ENCODE results near the gene IGFBP1. TPM values are rescaled to one million over a fixed set of nuclear protein-coding genes. Genes with fewer than 3 reads are reported as not detected.
"Not testable (repeated sequence)": the region's sequence is repeated elsewhere in the genome, so short reads cannot be mapped to it uniquely, and the experiment has no call there.

Gene IGFBP1

GRCh38 chr7:45940237-45940781, 52.0 kb downstream of the IGFBP1 start:
- H2AK5ac ChIP-seq (ENCODE audit: low read length, severe bottlenecking); H3K4ac ChIP-seq (ENCODE audit: low read depth in 1 of 2, low read length in 2 of 2); H3K27me3 ChIP-seq (ENCODE audit: control insufficient read depth in 1 of 2, insufficient read depth in 1 of 2, low read length in 2 of 2); H4K91ac ChIP-seq (ENCODE audit: low read length); H2BK120ac ChIP-seq (ENCODE audit: low read depth, low read length); H3K79me1 ChIP-seq (replicated peaks; ENCODE audit: low read length, poor library complexity, severe bottlenecking); H3K4me2 ChIP-seq (ENCODE audit: low read length, poor library complexity, severe bottlenecking); H2BK15ac ChIP-seq (ENCODE audit: low read depth, poor library complexity, severe bottlenecking); H3K23ac ChIP-seq (ENCODE audit: low read length in 2 of 2); H3K4me1 ChIP-seq (ENCODE audit: control insufficient read depth, insufficient read depth, low read depth, low read length); H2BK12ac ChIP-seq (ENCODE audit: low read length in 2 of 2); H2BK5ac ChIP-seq (ENCODE audit: low read depth, low read length, poor library complexity, severe bottlenecking); H3K36me3 ChIP-seq (ENCODE audit: control insufficient read depth in 1 of 2, insufficient read depth in 2 of 2, low read depth in 1 of 2, low read length in 2 of 2); H3K4me3 ChIP-seq (ENCODE audit: insufficient read depth in 1 of 2, low read depth in 1 of 2, low read length in 2 of 2); H3K27ac ChIP-seq (ENCODE audit: low read length, poor library complexity, severe bottlenecking); H3K14ac ChIP-seq (ENCODE audit: low read length in 2 of 2); H2AFZ ChIP-seq (ENCODE audit: low read depth, low read length); H3K9me3 ChIP-seq (ENCODE audit: control insufficient read depth, low read length); H3K18ac ChIP-seq (ENCODE audit: low read depth in 1 of 2, low read length in 2 of 2); H3K9ac ChIP-seq (ENCODE audit: low read length): not testable (repeated sequence)
- DNase-seq, result peak; percentile 80
- peak overlapping the region; percentile 55 for H4K8ac ChIP-seq (ENCODE audit: low read length)
- 70% methylated on average over 14 of the region's 14 CpGs for WGBS

GRCh38 chr7:45940939-45941338, 52.7 kb downstream of the IGFBP1 start:
- Histone ChIP-seq H3K4me2 (ENCODE audit: low read length, poor library complexity, severe bottlenecking) (no peak overlapping the region), H2BK120ac (ENCODE audit: low read depth, low read length) (no peak overlapping the region), H3K14ac (ENCODE audit: low read length in 2 of 2) (no peak overlapping the region), H3K9me3 (ENCODE audit: control insufficient read depth, low read length) (no peaks in the 10 kb centered on the region), H3K79me1 (replicated peaks; ENCODE audit: low read length, poor library complexity, severe bottlenecking) (no peaks in the 10 kb centered on the region), H3K23ac (ENCODE audit: low read length in 2 of 2) (no peak overlapping the region), H3K36me3 (ENCODE audit: control insufficient read depth in 1 of 2, insufficient read depth in 2 of 2, low read depth in 1 of 2, low read length in 2 of 2) (no peaks in the 10 kb centered on the region), H2AK5ac (ENCODE audit: low read length, severe bottlenecking) (no peak overlapping the region), H2BK15ac (ENCODE audit: low read depth, poor library complexity, severe bottlenecking) (no peak overlapping the region), H4K91ac (ENCODE audit: low read length) (no peak overlapping the region), H2AFZ (ENCODE audit: low read depth, low read length) (no peak overlapping the region), H4K8ac (ENCODE audit: low read length) (no peak overlapping the region), H2BK5ac (ENCODE audit: low read depth, low read length, poor library complexity, severe bottlenecking) (no peak overlapping the region), H3K27ac (ENCODE audit: low read length, poor library complexity, severe bottlenecking) (no peak overlapping the region), H3K18ac (ENCODE audit: low read depth in 1 of 2, low read length in 2 of 2) (no peak overlapping the region), H3K9ac (ENCODE audit: low read length) (no peak overlapping the region), H3K4me3 (ENCODE audit: insufficient read depth in 1 of 2, low read depth in 1 of 2, low read length in 2 of 2) (no peak overlapping the region), H2BK12ac (ENCODE audit: low read length in 2 of 2) (no peak overlapping the region), H3K4ac (ENCODE audit: low read depth in 1 of 2, low read length in 2 of 2) (no peak overlapping the region), H3K27me3 (ENCODE audit: control insufficient read depth in 1 of 2, insufficient read depth in 1 of 2, low read length in 2 of 2) (peaks cover 0 to 7% of the 10 kb centered on the region in 2 experiments), H3K4me1 (ENCODE audit: control insufficient read depth, insufficient read depth, low read depth, low read length) (no peaks in the 10 kb centered on the region)
- DNase-seq, result no peak
- 56% methylated on average over 3 of the region's 7 CpGs for WGBS

Small RNA genes within 50 kb of the gene (small RNA-seq; reads per million reads assigned to genes)
- gene RNU6-326P (ENCODE audit: low read depth), result not detected
